ENCODE data around the gene DEPDC7.
A peak's percentile ranks its signal among the peaks of the same experiment; 100 is the strongest.

Gene DEPDC7

GRCh38 chr11:33063326-33063881 lies 47.7 kb downstream of the DEPDC7 start:
- DNase-seq: peak; percentile 76

GRCh38 chr11:33064033-33064825 lies 48.6 kb downstream of the DEPDC7 start:
- peak; percentile 73 for DNase-seq

GRCh38 chr11:33064866-33065265 lies 49.2 kb downstream of the DEPDC7 start:
- DNase-seq: no peak

- peak; percentile 63 for DNase-seq
These were observed 49.9 kb downstream of the DEPDC7 start for GRCh38 chr11:33065445-33066178.

- no peak for DNase-seq
These were observed 51.6 kb downstream of the DEPDC7 start for GRCh38 chr11:33067294-33067693.

GRCh38 chr11:33068611-33069340 lies 53.1 kb downstream of the DEPDC7 start:
- DNase-seq: no peak

GRCh38 chr11:33072465-33072864 lies 56.8 kb downstream of the DEPDC7 start:
- DNase-seq: no peak
